Stomach (tissue), 4 donors: ENCODE measurements around the gene SLC39A2.

ENCODE experiments used
- CTCF ChIP-seq, 7 experiments: fragments of 450-650 bp in 4 of 7; fragments of 200-600 bp in 3 of 7; sonication (generic) in 3 of 7; IDR thresholded peaks; one replicate each; pipeline ENCODE4 v1.5.1; 2016 to 2019; ENCODE audit warnings: antibody characterized with exemption in 7 of 7, control low read depth in 2 of 7, mild to moderate bottlenecking in 1 of 7
- EP300 ChIP-seq: sonication (generic); formaldehyde crosslinking; IDR thresholded peaks from one replicate; pipeline ENCODE4 v1.6.1; 2017; ENCODE audit warnings: antibody characterized with exemption
- POLR2A ChIP-seq, 4 donors: fragments of 450-650 bp; IDR thresholded peaks; one replicate each; pipeline ENCODE4 v1.6.1; 2016; ENCODE audit warnings: antibody characterized with exemption in 4 of 4, control low read depth in 2 of 4, mild to moderate bottlenecking in 1 of 4, moderate library complexity in 1 of 4
- POLR2AphosphoS5 ChIP-seq, 3 donors: sonication (generic); formaldehyde crosslinking; IDR thresholded peaks; one replicate each; pipeline ENCODE4 v1.6.1; 2016; ENCODE audit warnings: antibody characterized with exemption in 3 of 3

- no peak for TF ChIP-seq CTCF (IDR thresholded peaks at IDR 0.05)
- TF ChIP-seq POLR2AphosphoS5 (IDR thresholded peaks at IDR 0.05) = no peak
- no peak for TF ChIP-seq POLR2A (IDR thresholded peaks at IDR 0.05)
- TF ChIP-seq EP300 = no peak
These were observed 27.9 kb downstream of the SLC39A2 start for GRCh38 chr14:21026988-21027315.
